ENCODE measurements around the gene OR9K2. TPM values are rescaled to one million over a fixed set of nuclear protein-coding genes. Genes with fewer than 3 reads are reported as not detected.
"Not testable (repeated sequence)": the region's sequence is repeated elsewhere in the genome, so short reads cannot be mapped to it uniquely, and the experiment has no call there.

Gene OR9K2
- polyA plus RNA-seq, 1 experiment: not detected

DNA sequence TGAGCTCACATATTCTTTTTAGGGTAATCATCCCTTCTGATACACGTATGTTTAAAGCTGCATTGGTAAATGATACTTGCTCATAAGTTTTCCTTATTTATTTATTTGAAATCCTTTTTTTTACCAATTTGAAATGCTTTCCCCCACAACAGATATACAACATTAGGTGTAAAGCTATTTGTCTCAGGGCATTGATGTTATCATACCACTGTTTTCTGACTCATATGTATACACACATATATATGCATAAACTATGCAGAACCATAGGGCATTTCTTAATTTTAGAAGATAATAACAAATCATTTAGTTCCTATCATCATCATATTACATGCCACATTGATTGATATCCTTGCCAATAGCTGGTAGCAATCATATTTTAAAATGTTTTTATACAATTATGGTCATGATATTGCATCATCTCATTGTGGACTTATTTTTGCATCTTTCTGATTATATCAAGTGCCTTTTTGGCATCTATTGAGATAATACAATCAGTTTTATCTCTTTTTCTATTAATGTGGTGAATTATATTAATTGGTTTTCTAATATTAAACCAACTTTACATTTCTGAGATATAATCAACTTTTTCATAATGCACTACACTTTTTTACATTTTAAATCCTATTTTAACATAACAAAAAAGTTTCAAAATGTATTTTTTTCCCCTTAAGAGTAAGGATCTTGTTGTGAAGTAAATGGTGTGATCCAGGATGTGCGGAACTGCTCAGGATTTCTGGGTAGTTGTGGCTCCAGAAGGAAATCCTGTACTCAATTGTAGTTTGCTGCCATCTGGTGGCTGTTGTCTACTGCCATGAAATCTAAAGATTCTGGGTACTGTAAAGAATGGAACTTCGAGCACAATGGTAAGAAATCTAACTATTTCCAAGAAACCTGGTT is 16.7 kb downstream of the OR9K2 start:
- no peak overlapping the region for H3K4me3 ChIP-seq (ENCODE audit: low read depth, low read length)
- no peaks in the 10 kb centered on the region for H3K9me3 ChIP-seq (ENCODE audit: control insufficient read depth, insufficient read depth, low read length)
- ChIA-PET CTCF (interaction anchor here (1.0 to 1.9 kb wide), 3 partner anchors 149 to 479 kb away, joined by 3 to 13 read pairs (median 11); no protein-coding TSS in a partner anchor), POLR2A (no interaction called here)
- DNase-seq (ENCODE audit: low read depth, low spot score): no peak
- no peaks in the 10 kb centered on the region for H3K27me3 ChIP-seq (ENCODE audit: control insufficient read depth, insufficient read depth, low read length)
- no peak overlapping the region for H3K27ac ChIP-seq (ENCODE audit: low read depth, low read length)
- TF ChIP-seq, protein P1, sequence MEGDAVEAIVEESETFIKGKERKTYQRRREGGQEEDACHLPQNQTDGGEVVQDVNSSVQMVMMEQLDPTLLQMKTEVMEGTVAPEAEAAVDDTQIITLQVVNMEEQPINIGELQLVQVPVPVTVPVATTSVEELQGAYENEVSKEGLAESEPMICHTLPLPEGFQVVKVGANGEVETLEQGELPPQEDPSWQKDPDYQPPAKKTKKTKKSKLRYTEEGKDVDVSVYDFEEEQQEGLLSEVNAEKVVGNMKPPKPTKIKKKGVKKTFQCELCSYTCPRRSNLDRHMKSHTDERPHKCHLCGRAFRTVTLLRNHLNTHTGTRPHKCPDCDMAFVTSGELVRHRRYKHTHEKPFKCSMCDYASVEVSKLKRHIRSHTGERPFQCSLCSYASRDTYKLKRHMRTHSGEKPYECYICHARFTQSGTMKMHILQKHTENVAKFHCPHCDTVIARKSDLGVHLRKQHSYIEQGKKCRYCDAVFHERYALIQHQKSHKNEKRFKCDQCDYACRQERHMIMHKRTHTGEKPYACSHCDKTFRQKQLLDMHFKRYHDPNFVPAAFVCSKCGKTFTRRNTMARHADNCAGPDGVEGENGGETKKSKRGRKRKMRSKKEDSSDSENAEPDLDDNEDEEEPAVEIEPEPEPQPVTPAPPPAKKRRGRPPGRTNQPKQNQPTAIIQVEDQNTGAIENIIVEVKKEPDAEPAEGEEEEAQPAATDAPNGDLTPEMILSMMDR (IDR thresholded peaks at IDR 0.05; ENCODE audit: low read depth, low read length): peak; percentile 73

DNA sequence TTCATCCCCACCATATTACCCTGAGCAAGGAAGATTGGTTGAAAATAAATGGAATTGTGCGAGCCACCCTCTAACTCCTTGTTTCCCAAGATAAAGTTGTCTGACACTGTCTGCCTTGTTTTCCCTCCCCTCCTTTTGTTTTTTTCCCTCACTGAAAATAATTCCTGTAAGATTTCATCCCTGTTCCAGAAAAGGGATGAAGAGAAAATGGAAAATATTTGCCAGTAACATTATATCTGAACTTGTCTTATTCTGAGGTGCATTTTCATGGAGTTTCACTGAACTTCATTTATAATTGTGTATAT is 17.3 kb downstream of the OR9K2 start:
- no peak overlapping the region for H3K4me3 ChIP-seq (ENCODE audit: low read depth, low read length)
- no peaks in the 10 kb centered on the region for H3K9me3 ChIP-seq (ENCODE audit: control insufficient read depth, insufficient read depth, low read length)
- H3K27ac ChIP-seq (ENCODE audit: low read depth, low read length): no peak overlapping the region
- H3K27me3 ChIP-seq (ENCODE audit: control insufficient read depth, insufficient read depth, low read length): no peaks in the 10 kb centered on the region
- POLR2A ChIA-PET: no interaction called here
- CTCF ChIA-PET: interaction anchor here (0.8 to 1.2 kb wide), 2 partner anchors 29 to 150 kb away, joined by 3 to 11 read pairs; no protein-coding TSS in a partner anchor
- no peak for DNase-seq (ENCODE audit: low read depth, low spot score)
- TF ChIP-seq, protein P1 (IDR thresholded peaks at IDR 0.05; ENCODE audit: low read depth, low read length): no peak

DNA sequence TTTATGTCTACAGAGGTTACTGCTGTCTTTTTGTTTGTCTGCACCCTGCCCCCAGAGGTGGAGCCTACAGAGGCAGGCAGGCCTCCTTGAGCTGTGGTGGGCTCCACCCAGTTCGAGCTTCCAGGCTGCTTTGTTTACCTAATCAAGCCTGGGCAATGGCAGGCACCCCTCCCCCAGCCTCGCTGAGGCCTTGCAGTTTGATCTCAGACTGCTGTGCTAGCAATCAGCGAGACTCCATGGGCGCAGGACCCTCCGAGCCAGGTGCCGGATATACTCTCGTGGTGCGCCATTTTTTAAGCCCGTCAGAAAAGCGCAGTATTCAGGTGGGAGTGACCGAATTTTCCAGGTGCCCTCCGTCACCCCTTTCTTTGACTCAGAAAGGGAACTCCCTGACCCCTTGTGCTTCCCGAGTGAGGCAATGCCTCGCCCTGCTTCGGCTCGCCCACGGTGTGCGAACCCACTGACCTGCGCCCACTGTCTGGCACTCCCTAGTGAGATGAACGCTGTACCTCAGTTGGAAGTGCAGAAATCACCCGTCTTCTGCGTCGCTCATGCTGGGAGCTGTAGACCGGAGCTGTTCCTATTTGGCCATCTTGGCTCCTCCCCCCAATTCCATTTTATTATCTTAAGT is 40.9 kb downstream of the OR9K2 start:
- H3K9me3 ChIP-seq (ENCODE audit: control insufficient read depth, insufficient read depth, low read length); CTCF ChIA-PET; DNase-seq (ENCODE audit: low read depth, low spot score); POLR2A ChIA-PET; H3K27me3 ChIP-seq (ENCODE audit: control insufficient read depth, insufficient read depth, low read length); H3K4me3 ChIP-seq (ENCODE audit: low read depth, low read length); H3K27ac ChIP-seq (ENCODE audit: low read depth, low read length): not testable (repeated sequence)

DNA sequence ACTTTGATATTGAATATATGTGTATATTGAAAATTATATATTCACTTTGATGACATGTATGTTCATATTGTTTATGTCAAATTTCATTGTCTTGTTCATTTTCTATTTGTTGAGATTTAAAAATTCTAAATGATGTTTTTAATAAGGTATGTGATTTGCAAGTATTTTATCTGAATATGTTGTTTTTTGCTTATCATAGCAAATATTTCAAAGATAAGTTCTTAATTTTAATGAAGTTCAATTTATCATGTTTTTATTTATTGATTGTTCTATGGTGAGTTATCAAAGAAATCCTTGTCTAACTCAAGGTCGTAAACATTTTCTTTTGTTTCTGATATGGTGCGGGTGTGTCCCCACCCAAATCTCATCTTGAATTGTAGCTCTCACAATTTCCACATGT is 45.2 kb downstream of the OR9K2 start:
- peaks cover 5% of the 10 kb centered on the region for H3K9me3 ChIP-seq (ENCODE audit: control insufficient read depth, insufficient read depth, low read length)
- no peaks in the 10 kb centered on the region for H3K27me3 ChIP-seq (ENCODE audit: control insufficient read depth, insufficient read depth, low read length)
- TF ChIP-seq, protein P1 (IDR thresholded peaks at IDR 0.05; ENCODE audit: low read depth, low read length): no peak
- no peak for DNase-seq (ENCODE audit: low read depth, low spot score)
- no peak overlapping the region for H3K4me3 ChIP-seq (ENCODE audit: low read depth, low read length)
- ChIA-PET POLR2A (no interaction called here), CTCF (no interaction called here)
- H3K27ac ChIP-seq (ENCODE audit: low read depth, low read length): no peak overlapping the region

DNA sequence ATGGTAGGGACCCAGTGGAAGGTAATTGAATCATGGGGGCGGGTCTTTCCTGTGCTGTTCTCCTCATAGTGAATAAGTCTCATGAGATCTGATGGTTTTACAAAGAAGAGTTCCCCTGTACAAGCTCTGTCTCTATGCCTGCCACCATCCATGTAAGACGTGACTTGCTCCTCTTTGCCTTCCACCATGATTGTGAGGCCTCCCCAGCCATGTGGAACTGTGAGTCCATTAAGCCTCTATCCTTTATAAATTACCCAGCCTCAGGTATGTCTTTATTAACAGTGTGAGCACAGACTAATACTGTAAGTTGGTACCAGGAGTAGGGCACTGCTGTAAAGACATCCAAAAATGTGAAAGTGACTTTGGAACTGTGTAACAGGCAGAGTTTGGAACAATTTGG is 45.6 kb downstream of the OR9K2 start:
- H3K4me3 ChIP-seq (ENCODE audit: low read depth, low read length); POLR2A ChIA-PET; H3K27me3 ChIP-seq (ENCODE audit: control insufficient read depth, insufficient read depth, low read length); H3K9me3 ChIP-seq (ENCODE audit: control insufficient read depth, insufficient read depth, low read length); CTCF ChIA-PET; H3K27ac ChIP-seq (ENCODE audit: low read depth, low read length); DNase-seq (ENCODE audit: low read depth, low spot score): not testable (repeated sequence)

DNA sequence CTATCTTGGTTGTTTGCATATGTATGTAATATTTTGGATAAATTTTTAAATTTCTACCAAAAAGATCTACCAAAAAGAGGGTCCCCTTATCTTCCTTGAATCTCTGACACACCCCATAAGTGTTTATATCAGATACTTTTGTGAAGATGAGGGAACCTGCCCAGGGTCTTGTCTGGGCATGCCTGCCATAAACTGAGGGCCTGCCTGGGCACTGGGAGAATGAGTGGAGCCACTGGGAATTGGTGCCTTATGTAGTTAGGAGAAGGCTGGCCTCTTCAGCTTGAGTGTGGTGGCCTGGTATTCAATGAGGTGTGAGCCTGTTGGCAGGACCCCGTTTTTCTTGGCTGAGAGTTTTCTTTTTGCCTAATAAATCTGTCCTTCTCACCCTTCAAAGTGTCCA is 46.5 kb downstream of the OR9K2 start:
- H3K27me3 ChIP-seq (ENCODE audit: control insufficient read depth, insufficient read depth, low read length): no peaks in the 10 kb centered on the region
- CTCF ChIA-PET: interaction anchor here (0.9 kb wide), 1 partner anchor 16 kb away, joined by 5 read pairs; no protein-coding TSS in a partner anchor
- TF ChIP-seq, protein P1 (IDR thresholded peaks at IDR 0.05; ENCODE audit: low read depth, low read length): no peak
- H3K27ac ChIP-seq (ENCODE audit: low read depth, low read length): no peak overlapping the region
- POLR2A ChIA-PET: no interaction called here
- no peak overlapping the region for H3K4me3 ChIP-seq (ENCODE audit: low read depth, low read length)
- no peaks in the 10 kb centered on the region for H3K9me3 ChIP-seq (ENCODE audit: control insufficient read depth, insufficient read depth, low read length)
- no peak for DNase-seq (ENCODE audit: low read depth, low spot score)
